ENCODE data around the gene PHAF1. TPM values are rescaled to one million over a fixed set of nuclear protein-coding genes. Genes with fewer than 3 reads are reported as not detected.

PHAF1 gene
- total and polyA plus RNA-seq, 2 of the 13 experiments (the other 11 are each of a cell fraction or from before 2014, with no cell fraction given) = 48.3 to 174 TPM

DNA sequence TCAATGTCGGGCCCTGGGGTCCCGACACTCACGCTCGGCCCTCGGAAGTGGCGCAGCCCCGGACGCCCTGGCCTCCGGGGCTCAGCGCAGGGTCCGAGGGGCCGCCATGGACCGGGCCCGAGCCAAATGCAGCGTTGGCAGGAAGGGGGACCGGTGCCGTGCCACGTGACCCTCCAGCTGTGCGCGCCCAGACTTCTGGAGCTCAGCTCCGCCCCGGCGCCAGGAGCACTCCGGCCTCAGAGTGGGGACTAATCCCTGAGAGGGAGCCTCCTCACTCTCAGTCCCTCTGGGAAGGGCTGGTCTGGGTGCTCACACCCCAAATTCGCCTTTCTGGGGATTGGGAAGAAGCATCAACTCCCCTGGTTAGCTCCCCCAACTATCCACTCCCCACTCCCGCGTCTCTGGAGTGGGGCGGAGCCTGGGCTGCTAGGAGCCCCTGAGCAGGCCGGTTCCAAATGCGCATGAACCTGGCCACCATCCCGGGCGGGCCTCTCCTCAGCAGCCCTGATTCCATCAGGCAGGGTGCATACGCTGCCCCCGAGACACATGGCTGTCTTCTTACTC is 41.2 kb downstream of the PHAF1 start, which contains the start of gene B3GNT9 (continued):
- TF ChIP-seq ZBTB20 (CRISPR knock-in tag; IDR thresholded peaks at IDR 0.05; ENCODE audit: borderline replicate concordance, low read depth) (no peak), TAF15 (IDR thresholded peaks at IDR 0.05; ENCODE audit: low read depth, low read length, poor library complexity, severe bottlenecking) (no peak), AGO1 (IDR thresholded peaks at IDR 0.05; ENCODE audit: low read depth, low read length, poor library complexity, severe bottlenecking) (peak; percentile 97), ZNF263 (CRISPR knock-in tag; IDR thresholded peaks at IDR 0.05) (peak; percentile 99), ZNF740 (CRISPR knock-in tag; IDR thresholded peaks at IDR 0.05) (no peak), ZNF557 (CRISPR knock-in tag; IDR thresholded peaks at IDR 0.05) (no peak), ZNF292 (CRISPR knock-in tag; IDR thresholded peaks at IDR 0.05; ENCODE audit: borderline replicate concordance, low read depth) (no peak), KAT8 (CRISPR knock-in tag; IDR thresholded peaks at IDR 0.05) (peak; percentile 73), ZNF12 (CRISPR knock-in tag; IDR thresholded peaks at IDR 0.05) (no peak), RFX1 (IDR thresholded peaks at IDR 0.05) (no peak), CBFB (CRISPR knock-in tag; IDR thresholded peaks at IDR 0.05) (no peak), NCOA1 (CRISPR knock-in tag; IDR thresholded peaks at IDR 0.05) (no peak), IRF2 (CRISPR knock-in tag; IDR thresholded peaks at IDR 0.05) (no peak; the same call in 1 of the 2 replicates), RBAK (CRISPR knock-in tag; IDR thresholded peaks at IDR 0.05) (no peak), MED1 (CRISPR knock-in tag; IDR thresholded peaks at IDR 0.05) (peak; percentile 8; the same call in 1 of the 2 replicates), ZBTB43 (CRISPR knock-in tag; conservative IDR thresholded peaks at IDR 0.05) (0 out of 2 replicates have a peak, but pooled peaks have one; percentile 17), ZSCAN22 (CRISPR knock-in tag; IDR thresholded peaks at IDR 0.05) (no peak), ZMAT3 (CRISPR knock-in tag; conservative IDR thresholded peaks at IDR 0.05) (peak; percentile 72; the same call in 1 of the 2 replicates), KDM1A (CRISPR knock-in tag; IDR thresholded peaks at IDR 0.05) (no peak), ZNF878 (CRISPR knock-in tag; IDR thresholded peaks at IDR 0.05) (no peak), KDM2A (CRISPR knock-in tag; IDR thresholded peaks at IDR 0.05; ENCODE audit: borderline replicate concordance, low read depth) (peak; percentile 99), ZBTB33 (CRISPR knock-in tag; IDR thresholded peaks at IDR 0.05) (no peak; the same call in 1 of the 2 replicates), ZFP1 (CRISPR knock-in tag; IDR thresholded peaks at IDR 0.05) (no peak), ZNF383 (CRISPR knock-in tag; IDR thresholded peaks at IDR 0.05; ENCODE audit: borderline replicate concordance) (no peak), SMC3 (IDR thresholded peaks at IDR 0.05; ENCODE audit: low read length) (no peak), ZNF589 (CRISPR knock-in tag; conservative IDR thresholded peaks at IDR 0.05) (no peak), XBP1 (CRISPR knock-in tag; IDR thresholded peaks at IDR 0.05) (no peak)
- TF ChIP-seq, protein P1, sequence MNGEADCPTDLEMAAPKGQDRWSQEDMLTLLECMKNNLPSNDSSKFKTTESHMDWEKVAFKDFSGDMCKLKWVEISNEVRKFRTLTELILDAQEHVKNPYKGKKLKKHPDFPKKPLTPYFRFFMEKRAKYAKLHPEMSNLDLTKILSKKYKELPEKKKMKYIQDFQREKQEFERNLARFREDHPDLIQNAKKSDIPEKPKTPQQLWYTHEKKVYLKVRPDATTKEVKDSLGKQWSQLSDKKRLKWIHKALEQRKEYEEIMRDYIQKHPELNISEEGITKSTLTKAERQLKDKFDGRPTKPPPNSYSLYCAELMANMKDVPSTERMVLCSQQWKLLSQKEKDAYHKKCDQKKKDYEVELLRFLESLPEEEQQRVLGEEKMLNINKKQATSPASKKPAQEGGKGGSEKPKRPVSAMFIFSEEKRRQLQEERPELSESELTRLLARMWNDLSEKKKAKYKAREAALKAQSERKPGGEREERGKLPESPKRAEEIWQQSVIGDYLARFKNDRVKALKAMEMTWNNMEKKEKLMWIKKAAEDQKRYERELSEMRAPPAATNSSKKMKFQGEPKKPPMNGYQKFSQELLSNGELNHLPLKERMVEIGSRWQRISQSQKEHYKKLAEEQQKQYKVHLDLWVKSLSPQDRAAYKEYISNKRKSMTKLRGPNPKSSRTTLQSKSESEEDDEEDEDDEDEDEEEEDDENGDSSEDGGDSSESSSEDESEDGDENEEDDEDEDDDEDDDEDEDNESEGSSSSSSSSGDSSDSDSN (CRISPR knock-in tag; IDR thresholded peaks at IDR 0.05) = peak; percentile 76

Data from HepG2 (cell line).